HCT116 (cell line): ENCODE measurements around the gene PSMB9.

Experiments used
- EZH2 ChIP-seq: fragments of 200-600 bp; sonication (generic); IDR thresholded peaks from 2 replicates; pipeline ENCODE4 v1.6.1; 2017; ENCODE audit warnings: antibody characterized with exemption, mixed run types
- EZH2phosphoT487 ChIP-seq: fragments of 200-600 bp; IDR thresholded peaks from 2 replicates; pipeline ENCODE4 v1.6.1; 2018; ENCODE audit warnings: antibody characterized with exemption, borderline replicate concordance
- MAX ChIP-seq: IDR thresholded peaks from 2 replicates; pipeline ENCODE4 v1.6.1; 2012
- TF ChIP-seq, protein P1 (sequence below), 3 experiments: fragments of 200-600 bp in 1 of 3; sonication (generic) in 1 of 3; IDR thresholded peaks in 2 of 3; conservative IDR thresholded peaks in 1 of 3; 2 replicates each; pipeline ENCODE4 v1.5.1; 2012 to 2017; ENCODE audit warnings: low read depth in 2 of 3, low read length in 2 of 3, antibody characterized with exemption in 1 of 3, borderline replicate concordance in 1 of 3, control low read depth in 1 of 3, mild to moderate bottlenecking in 1 of 3, mixed read lengths in 1 of 3, mixed run types in 1 of 3, moderate library complexity in 1 of 3; ENCODE audit not compliant: insufficient read depth in 1 of 3

DNA sequence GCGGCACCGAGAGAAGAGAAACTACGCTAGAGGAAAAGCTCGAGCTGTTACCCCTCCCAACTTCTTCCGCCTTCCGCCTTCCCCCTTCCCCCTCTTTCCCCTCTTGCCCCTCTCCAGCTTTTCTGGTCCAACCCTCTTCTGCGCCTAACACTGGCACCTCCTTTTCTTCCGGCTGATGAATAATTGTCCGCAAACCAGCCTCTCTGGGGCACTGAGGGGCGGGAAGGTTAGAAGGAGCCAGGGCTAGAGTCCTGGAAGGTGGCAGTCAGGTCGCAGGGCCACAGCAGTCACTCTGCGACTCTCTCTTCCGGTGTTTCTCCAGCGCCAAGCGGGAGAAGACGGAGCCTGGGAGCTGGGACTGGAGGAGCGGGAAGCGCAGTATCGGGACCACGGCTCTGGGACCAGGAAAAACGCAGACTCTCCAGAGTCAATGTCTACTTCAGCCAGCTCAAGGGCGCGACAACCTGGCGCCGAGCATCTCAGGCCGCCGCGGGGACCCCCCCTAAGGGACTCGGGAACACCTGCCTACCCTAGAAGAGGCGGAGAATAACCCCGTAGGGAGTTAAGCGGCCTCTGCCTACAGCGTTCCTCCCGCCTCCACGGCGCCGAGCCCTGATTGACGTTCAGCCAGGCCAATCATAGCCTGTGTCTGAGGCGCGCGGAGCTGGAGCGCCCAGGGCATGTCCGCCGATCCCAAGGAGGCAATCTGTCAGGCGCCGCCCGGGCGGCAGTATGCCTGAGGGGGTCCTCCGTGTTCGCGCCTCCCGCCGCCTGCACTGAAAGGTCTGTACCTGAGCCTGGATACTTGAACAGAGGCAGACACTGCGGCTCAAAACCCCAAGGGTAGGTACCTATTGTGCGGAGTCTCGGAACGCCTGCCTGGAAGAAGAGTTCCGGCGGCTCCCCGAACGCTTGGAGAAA is 40.4 kb downstream of the PSMB9 start:
- TF ChIP-seq, protein P1, sequence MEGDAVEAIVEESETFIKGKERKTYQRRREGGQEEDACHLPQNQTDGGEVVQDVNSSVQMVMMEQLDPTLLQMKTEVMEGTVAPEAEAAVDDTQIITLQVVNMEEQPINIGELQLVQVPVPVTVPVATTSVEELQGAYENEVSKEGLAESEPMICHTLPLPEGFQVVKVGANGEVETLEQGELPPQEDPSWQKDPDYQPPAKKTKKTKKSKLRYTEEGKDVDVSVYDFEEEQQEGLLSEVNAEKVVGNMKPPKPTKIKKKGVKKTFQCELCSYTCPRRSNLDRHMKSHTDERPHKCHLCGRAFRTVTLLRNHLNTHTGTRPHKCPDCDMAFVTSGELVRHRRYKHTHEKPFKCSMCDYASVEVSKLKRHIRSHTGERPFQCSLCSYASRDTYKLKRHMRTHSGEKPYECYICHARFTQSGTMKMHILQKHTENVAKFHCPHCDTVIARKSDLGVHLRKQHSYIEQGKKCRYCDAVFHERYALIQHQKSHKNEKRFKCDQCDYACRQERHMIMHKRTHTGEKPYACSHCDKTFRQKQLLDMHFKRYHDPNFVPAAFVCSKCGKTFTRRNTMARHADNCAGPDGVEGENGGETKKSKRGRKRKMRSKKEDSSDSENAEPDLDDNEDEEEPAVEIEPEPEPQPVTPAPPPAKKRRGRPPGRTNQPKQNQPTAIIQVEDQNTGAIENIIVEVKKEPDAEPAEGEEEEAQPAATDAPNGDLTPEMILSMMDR (IDR thresholded peaks at IDR 0.05 in 2 of 3, conservative IDR thresholded peaks at IDR 0.05 in 1 of 3; ENCODE audit: borderline replicate concordance in 1 of 3, insufficient read depth in 1 of 3, low read depth in 2 of 3, low read length in 2 of 3) = no peak
- TF ChIP-seq MAX (peak; percentile 60), EZH2 (no peak), EZH2phosphoT487 (no peak)
